GM23248 (cell line): ENCODE measurements around the gene SLC9A9. TPM values are rescaled to one million over a fixed set of nuclear protein-coding genes. Genes with fewer than 3 reads are reported as not detected.

Experiments used
- DNase-seq: peaks from one replicate; pipeline ENCODE4 v3.0.0-alpha.2; 2015
- H2AFZ ChIP-seq: fragments of 200-600 bp; sonication (generic); 2 replicates; pipeline ENCODE4 v1.6.1; 2016; ENCODE audit warnings: antibody characterized with exemption
- H3F3A ChIP-seq: fragments of 200-600 bp; sonication (generic); 2 replicates; pipeline ENCODE4 v1.6.1; 2016; ENCODE audit warnings: mild to moderate bottlenecking, antibody characterized with exemption, mixed run types; ENCODE audit not compliant: insufficient read depth
- H3K27ac ChIP-seq: fragments of 200-600 bp; sonication (generic); 2 replicates; pipeline ENCODE4 v1.5.1; 2016; ENCODE audit warnings: mild to moderate bottlenecking
- H3K27me3 ChIP-seq: fragments of 200-600 bp; sonication (generic); replicated peaks from 2 replicates; pipeline ENCODE4 v1.6.1; 2016; ENCODE audit warnings: mild to moderate bottlenecking; ENCODE audit not compliant: insufficient read depth
- H3K36me3 ChIP-seq: fragments of 200-600 bp; sonication (generic); 2 replicates; pipeline ENCODE4 v1.6.1; 2016; ENCODE audit warnings: low read depth, mild to moderate bottlenecking
- H3K4me1 ChIP-seq: fragments of 200-600 bp; sonication (generic); 2 replicates; pipeline ENCODE4 v1.6.1; 2016; ENCODE audit warnings: mild to moderate bottlenecking; ENCODE audit not compliant: insufficient read depth
- H3K4me2 ChIP-seq: fragments of 200-600 bp; sonication (generic); one replicate; pipeline ENCODE4 v1.6.1; 2016; ENCODE audit warnings: mild to moderate bottlenecking; ENCODE audit not compliant: unreplicated experiment
- H3K4me3 ChIP-seq: fragments of 200-600 bp; sonication (generic); 2 replicates; pipeline ENCODE4 v1.5.1; 2016; ENCODE audit warnings: mild to moderate bottlenecking
- H3K79me2 ChIP-seq: fragments of 200-600 bp; sonication (generic); 2 replicates; pipeline ENCODE4 v1.6.1; 2016; ENCODE audit warnings: mild to moderate bottlenecking; ENCODE audit not compliant: insufficient read depth
- H3K9ac ChIP-seq: fragments of 200-600 bp; sonication (generic); 2 replicates; pipeline ENCODE4 v1.6.1; 2016; ENCODE audit warnings: mild to moderate bottlenecking
- H3K9me2 ChIP-seq: fragments of 200-600 bp; sonication (generic); 2 replicates; pipeline ENCODE4 v1.6.1; 2016; ENCODE audit warnings: mixed run types, mild to moderate bottlenecking, moderate library complexity; ENCODE audit not compliant: insufficient read depth
- H3K9me3 ChIP-seq: fragments of 200-600 bp; sonication (generic); one replicate; pipeline ENCODE4 v1.6.1; 2017; ENCODE audit warnings: low read depth
- H4K20me1 ChIP-seq: fragments of 200-600 bp; sonication (generic); 2 replicates; pipeline ENCODE4 v1.6.0; 2016; ENCODE audit not compliant: insufficient read depth
- EZH2 ChIP-seq: fragments of 200-600 bp; sonication (generic); IDR thresholded peaks from 2 replicates; pipeline ENCODE4 v1.6.1; 2018; ENCODE audit warnings: antibody characterized with exemption, mild to moderate bottlenecking; ENCODE audit not compliant: insufficient read depth, poor library complexity, severe bottlenecking
- EZH2phosphoT487 ChIP-seq: fragments of 200-600 bp; sonication (generic); IDR thresholded peaks from 2 replicates; pipeline ENCODE4 v1.6.1; 2018; ENCODE audit warnings: antibody characterized with exemption, moderate library complexity, mild to moderate bottlenecking, low read depth; ENCODE audit not compliant: insufficient read depth
- WGBS, 2 experiments: methylation state at CpG; one replicate each; pipeline ENCODE4 v1.1.6; 2015 to 2017; ENCODE audit warnings: low lambda C conversion rate in 2 of 2, low coverage in 1 of 2; ENCODE audit errors: missing lambda C conversion rate in 2 of 2; 5-methylcytosine and 5-hydroxymethylcytosine counted together
- in situ Hi-C: fragments of 300-500 bp; cut with MboI; formaldehyde crosslinking; loops from 2 replicates; pipeline ENCODE4 v1.15.0; 2020
- polyA plus RNA-seq: library from polyadenylated mRNA; unstranded; fragments of >200 nt; fragmentation: Nextera tagmentation; extraction: Ambion mirVana; gene quantifications from 2 replicates; pipeline ENCODE4 v1.2.1, GENCODE V29; 2016
- total RNA-seq: library from RNA; depleted of rRNA; stranded (reverse); fragments of >200 nt; shearing (Covaris generic); gene quantifications from 2 replicates; pipeline ENCODE4 v1.2.3, GENCODE V29; 2014

SLC9A9 gene
- total and polyA plus RNA-seq, 2 experiments from 2014 or later, result 2.8 to 3.2 TPM

GRCh38 chr3:143661677-143662076 lies 186.6 kb downstream of the SLC9A9 start:
- 80 to 87% methylated on average over 3 of the region's 3 CpGs for WGBS, 2 experiments
- no peaks in the 10 kb centered on the region for H3K9me2 ChIP-seq
- H4K20me1 ChIP-seq, result no peaks in the 10 kb centered on the region
- H3K27ac ChIP-seq, result no peak overlapping the region
- no peak for DNase-seq
- H3K79me2 ChIP-seq, result no peaks in the 10 kb centered on the region
- no peaks in the 10 kb centered on the region for H3K36me3 ChIP-seq
- H3K9me3 ChIP-seq, result no peaks in the 10 kb centered on the region
- no peak overlapping the region for H3K4me2 ChIP-seq
- TF ChIP-seq EZH2, result no peak
- TF ChIP-seq EZH2phosphoT487, result no peak
- H3K27me3 ChIP-seq, result no peaks in the 10 kb centered on the region
- peaks cover 8% of the 10 kb centered on the region for H3K4me1 ChIP-seq
- no peak overlapping the region for H3K9ac ChIP-seq
- no peak overlapping the region for H3K4me3 ChIP-seq
- in situ Hi-C loops, result no loop called here
- no peak overlapping the region for H2AFZ ChIP-seq
- H3F3A ChIP-seq, result no peaks in the 10 kb centered on the region

GRCh38 chr3:143658861-143659260 lies 189.4 kb downstream of the SLC9A9 start:
- Histone ChIP-seq H3F3A (peaks cover 15% of the 10 kb centered on the region), H2AFZ (peak overlapping the region; percentile 24; the same call in 1 of the 2 replicates), H3K27me3 (no peaks in the 10 kb centered on the region), H3K36me3 (no peaks in the 10 kb centered on the region), H3K4me3 (no peak overlapping the region), H3K79me2 (no peaks in the 10 kb centered on the region), H3K4me2 (peak overlapping the region; percentile 22), H3K9me2 (no peaks in the 10 kb centered on the region), H3K27ac (no peak overlapping the region), H3K4me1 (peaks cover 24% of the 10 kb centered on the region), H3K9me3 (no peaks in the 10 kb centered on the region), H4K20me1 (no peaks in the 10 kb centered on the region), H3K9ac (no peak overlapping the region)
- peak; percentile 86 for DNase-seq
- 3 to 6% methylated on average over 2 of the region's 2 CpGs for WGBS, 2 experiments
- TF ChIP-seq EZH2phosphoT487 (no peak), EZH2 (no peak)
- in situ Hi-C loops, result no loop called here

- H3K9ac ChIP-seq, result no peak overlapping the region
- H3K27ac ChIP-seq, result no peak overlapping the region
- peaks cover 31% of the 10 kb centered on the region for H3K4me1 ChIP-seq
- no peak overlapping the region for H2AFZ ChIP-seq
- no peaks in the 10 kb centered on the region for H3K36me3 ChIP-seq
- in situ Hi-C loops, result no loop called here
- H3K4me2 ChIP-seq, result no peak overlapping the region
- WGBS, 2 experiments, result 96 to 100% methylated on average over 1 of the region's 1 CpG
- TF ChIP-seq EZH2, result no peak
- TF ChIP-seq EZH2phosphoT487, result no peak
- DNase-seq, result no peak
- H3K27me3 ChIP-seq, result no peaks in the 10 kb centered on the region
- H3K4me3 ChIP-seq, result no peak overlapping the region
- peaks cover 23% of the 10 kb centered on the region for H3F3A ChIP-seq
- H4K20me1 ChIP-seq, result no peaks in the 10 kb centered on the region
- no peaks in the 10 kb centered on the region for H3K9me2 ChIP-seq
- no peaks in the 10 kb centered on the region for H3K79me2 ChIP-seq
- no peaks in the 10 kb centered on the region for H3K9me3 ChIP-seq
Observed at GRCh38 chr3:143658116-143658515, 190.2 kb downstream of the SLC9A9 start.

GRCh38 chr3:143657391-143657790 lies 190.9 kb downstream of the SLC9A9 start:
- no peaks in the 10 kb centered on the region for H4K20me1 ChIP-seq
- no peak overlapping the region for H3K9ac ChIP-seq
- TF ChIP-seq EZH2phosphoT487, result no peak
- no peak for TF ChIP-seq EZH2
- H3K9me2 ChIP-seq, result no peaks in the 10 kb centered on the region
- no peak overlapping the region for H3K4me3 ChIP-seq
- H3K4me2 ChIP-seq, result no peak overlapping the region
- H3K27me3 ChIP-seq, result no peaks in the 10 kb centered on the region
- no peak overlapping the region for H3K27ac ChIP-seq
- peak; percentile 53 for DNase-seq
- no peaks in the 10 kb centered on the region for H3K9me3 ChIP-seq
- no peaks in the 10 kb centered on the region for H3K36me3 ChIP-seq
- in situ Hi-C loops, result no loop called here
- peaks cover 24% of the 10 kb centered on the region for H3F3A ChIP-seq
- H2AFZ ChIP-seq, result no peak overlapping the region
- peaks cover 33% of the 10 kb centered on the region for H3K4me1 ChIP-seq
- no peaks in the 10 kb centered on the region for H3K79me2 ChIP-seq

- Histone ChIP-seq H3K9ac (peak overlapping the region; percentile 54; the same call in 1 of the 2 replicates), H3K4me3 (0 out of 2 replicates have a peak overlapping the region, but pooled peaks have one; percentile 27), H3K9me3 (no peaks in the 10 kb centered on the region), H3K9me2 (no peaks in the 10 kb centered on the region), H3K27me3 (no peaks in the 10 kb centered on the region), H2AFZ (peak overlapping the region; percentile 40; the same call in 1 of the 2 replicates), H3K36me3 (no peaks in the 10 kb centered on the region), H3K4me2 (peak overlapping the region; percentile 40), H4K20me1 (no peaks in the 10 kb centered on the region), H3F3A (peaks cover 24% of the 10 kb centered on the region), H3K27ac (peak overlapping the region; percentile 78), H3K79me2 (no peaks in the 10 kb centered on the region), H3K4me1 (peaks cover 33% of the 10 kb centered on the region)
- WGBS, 2 experiments, result 12 to 21% methylated on average over 3 of the region's 3 CpGs
- in situ Hi-C loops, result no loop called here
- TF ChIP-seq EZH2phosphoT487, result no peak
- TF ChIP-seq EZH2, result no peak
- DNase-seq, result peak; percentile 84
Observed at GRCh38 chr3:143654906-143655305, 193.4 kb downstream of the SLC9A9 start.
